Measurements from ENCODE around the gene LRRC59. TPM values are rescaled to one million over a fixed set of nuclear protein-coding genes. Genes with fewer than 3 reads are reported as not detected.
"Not testable (repeated sequence)": the region's sequence is repeated elsewhere in the genome, so short reads cannot be mapped to it uniquely, and the experiment has no call there.

Gene LRRC59
- total RNA-seq, 1 experiment from 2014 or later = 221 TPM

DNA sequence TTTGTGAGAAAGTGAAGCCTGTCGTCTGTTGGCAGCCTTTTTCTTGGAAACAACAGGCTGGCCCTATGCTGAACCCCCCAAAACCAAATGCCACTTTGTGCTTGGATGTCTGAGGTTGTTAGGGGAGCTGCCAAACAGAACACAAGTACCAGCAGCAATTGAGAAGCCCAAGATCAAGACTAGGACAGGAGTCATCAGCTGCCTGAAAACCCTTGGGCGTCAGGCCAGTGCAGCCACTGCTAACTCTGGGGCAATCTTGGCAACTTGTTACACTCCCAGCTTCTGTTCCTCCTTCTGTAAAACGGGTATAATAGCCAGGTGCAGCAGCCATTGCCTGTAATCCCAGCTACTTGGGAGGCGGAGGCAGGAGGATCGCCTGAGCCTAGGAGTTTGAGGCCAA lies 9.3 kb upstream of the LRRC59 start:
- Histone ChIP-seq H3K9ac (ENCODE audit: low read length) (no peak overlapping the region), H4K20me1 (ENCODE audit: insufficient read depth) (no peaks in the 10 kb centered on the region), H3K36me3 (ENCODE audit: control insufficient read depth in 1 of 2, insufficient read depth in 2 of 2, low read length in 2 of 2) (no peaks in the 10 kb centered on the region), H3K4me3 (replicated peaks in 1 of 2; ENCODE audit: low read depth in 1 of 2, low read length in 2 of 2) (no peak overlapping the region), H3K27me3 (ENCODE audit: insufficient read depth, low read length) (no peaks in the 10 kb centered on the region), H3K79me2 (ENCODE audit: insufficient read depth, low read length) (no peaks in the 10 kb centered on the region), H3K9me3 (ENCODE audit: control insufficient read depth in 1 of 2, insufficient read depth in 1 of 2, low read depth in 1 of 2, low read length in 2 of 2) (no peaks in the 10 kb centered on the region), H3K27ac (ENCODE audit: low read depth, low read length) (no peak overlapping the region), H3K4me1 (ENCODE audit: control insufficient read depth in 1 of 2, insufficient read depth in 2 of 2, low read length in 2 of 2) (no peaks in the 10 kb centered on the region), H3K4me2 (ENCODE audit: low read length) (no peak overlapping the region), H3K9me2 (ENCODE audit: insufficient read depth) (no peaks in the 10 kb centered on the region), H2AFZ (ENCODE audit: low read depth, low read length, poor library complexity, severe bottlenecking) (no peak overlapping the region)
- DNase-seq (ENCODE audit: low read depth, low spot score) (no peak), ATAC-seq (no peak)
- TF ChIP-seq JUND (IDR thresholded peaks at IDR 0.05) = no peak
- intact Hi-C loops (cut with micrococcal nuclease) = no loop called here
- ChIA-PET POLR2A (interaction anchor here (1.2 kb wide), 1 partner anchor 9 kb away, joined by 4 read pairs; the partner anchor contains the start of gene LRRC59), RAD21 (ENCODE audit: low non-redundant PET in 1 of 2, low total read pairs in 2 of 2, uncharacterized antibody in 2 of 2, unreplicated experiment in 2 of 2) (no interaction called here), CTCF (interaction anchor here (2.1 kb wide), 1 partner anchor 9 kb away, joined by 16 read pairs; the partner anchor contains the start of gene LRRC59)
- BruUV-seq (replicated peaks) = no TSS peak

DNA sequence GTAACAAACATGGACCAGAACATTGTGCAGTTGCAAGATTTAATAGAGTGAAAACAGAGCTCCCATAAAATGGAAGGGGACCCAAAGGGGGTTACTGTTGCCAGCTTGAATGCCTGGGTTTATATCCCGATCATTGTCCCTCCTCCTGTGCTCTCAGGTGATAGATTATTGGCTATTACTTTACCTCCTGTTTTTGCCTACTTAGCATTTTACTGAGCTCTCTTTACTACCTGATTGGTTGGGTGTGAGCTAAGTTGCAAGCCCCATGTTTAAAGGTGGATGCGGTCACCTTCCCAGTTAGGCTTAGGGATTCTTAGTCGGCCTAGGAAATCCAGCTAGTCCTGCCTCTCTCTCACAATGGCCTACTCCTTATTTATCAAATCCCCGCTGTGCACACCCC lies 8.0 kb upstream of the LRRC59 start:
- H3K4me2 ChIP-seq (ENCODE audit: low read length); H3K9ac ChIP-seq (ENCODE audit: low read length); H4K20me1 ChIP-seq (ENCODE audit: insufficient read depth); H3K4me3 ChIP-seq (replicated peaks in 1 of 2; ENCODE audit: low read depth in 1 of 2, low read length in 2 of 2); RAD21 ChIA-PET (ENCODE audit: low non-redundant PET in 1 of 2, low total read pairs in 2 of 2, uncharacterized antibody in 2 of 2, unreplicated experiment in 2 of 2); DNase-seq (ENCODE audit: low read depth, low spot score); H3K27me3 ChIP-seq (ENCODE audit: insufficient read depth, low read length); intact Hi-C loops (cut with micrococcal nuclease); BruUV-seq (replicated peaks); H3K27ac ChIP-seq (ENCODE audit: low read depth, low read length); H3K36me3 ChIP-seq (ENCODE audit: control insufficient read depth in 1 of 2, insufficient read depth in 2 of 2, low read length in 2 of 2); CTCF ChIA-PET; H3K9me3 ChIP-seq (ENCODE audit: control insufficient read depth in 1 of 2, insufficient read depth in 1 of 2, low read depth in 1 of 2, low read length in 2 of 2); H3K79me2 ChIP-seq (ENCODE audit: insufficient read depth, low read length); H2AFZ ChIP-seq (ENCODE audit: low read depth, low read length, poor library complexity, severe bottlenecking); POLR2A ChIA-PET; H3K4me1 ChIP-seq (ENCODE audit: control insufficient read depth in 1 of 2, insufficient read depth in 2 of 2, low read length in 2 of 2); H3K9me2 ChIP-seq (ENCODE audit: insufficient read depth); ATAC-seq: not testable (repeated sequence)

DNA sequence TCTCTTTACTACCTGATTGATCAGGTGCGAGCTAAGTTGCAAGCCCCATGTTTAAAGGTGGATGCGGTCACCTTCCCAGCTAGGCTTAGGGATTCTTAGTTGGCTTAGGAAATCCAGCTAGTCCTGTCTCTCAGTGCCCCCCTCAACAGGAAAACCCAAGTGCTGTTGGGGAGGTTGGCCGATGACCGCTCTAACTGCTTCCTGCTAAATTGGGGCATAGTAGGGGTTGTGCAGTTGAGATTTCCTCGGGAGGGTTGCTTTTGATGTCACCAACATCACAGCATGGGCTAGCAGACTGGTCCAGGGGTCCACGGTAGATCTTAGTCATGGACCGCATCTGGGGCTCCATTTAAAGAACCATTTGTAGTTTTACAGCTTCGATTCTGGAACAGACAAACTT lies 2.3 kb upstream of the LRRC59 start:
- H3K27me3 ChIP-seq (ENCODE audit: insufficient read depth, low read length); H3K4me3 ChIP-seq (replicated peaks in 1 of 2; ENCODE audit: low read depth in 1 of 2, low read length in 2 of 2); H3K4me2 ChIP-seq (ENCODE audit: low read length); H2AFZ ChIP-seq (ENCODE audit: low read depth, low read length, poor library complexity, severe bottlenecking); H3K9ac ChIP-seq (ENCODE audit: low read length); H3K27ac ChIP-seq (ENCODE audit: low read depth, low read length); H4K20me1 ChIP-seq (ENCODE audit: insufficient read depth); RAD21 ChIA-PET (ENCODE audit: low non-redundant PET in 1 of 2, low total read pairs in 2 of 2, uncharacterized antibody in 2 of 2, unreplicated experiment in 2 of 2); DNase-seq (ENCODE audit: low read depth, low spot score); CTCF ChIA-PET; BruUV-seq (replicated peaks); intact Hi-C loops (cut with micrococcal nuclease); H3K36me3 ChIP-seq (ENCODE audit: control insufficient read depth in 1 of 2, insufficient read depth in 2 of 2, low read length in 2 of 2); H3K9me3 ChIP-seq (ENCODE audit: control insufficient read depth in 1 of 2, insufficient read depth in 1 of 2, low read depth in 1 of 2, low read length in 2 of 2); ATAC-seq; H3K9me2 ChIP-seq (ENCODE audit: insufficient read depth): not testable (repeated sequence)
- Histone ChIP-seq H3K79me2 (ENCODE audit: insufficient read depth, low read length) (peaks cover 27% of the 10 kb centered on the region), H3K4me1 (ENCODE audit: control insufficient read depth in 1 of 2, insufficient read depth in 2 of 2, low read length in 2 of 2) (peaks cover 7 to 27% of the 10 kb centered on the region in 2 experiments)
- POLR2A ChIA-PET = interaction anchor here (1.4 kb wide), 1 partner anchor 27 kb away, joined by 3 read pairs; no protein-coding TSS in a partner anchor

DNA sequence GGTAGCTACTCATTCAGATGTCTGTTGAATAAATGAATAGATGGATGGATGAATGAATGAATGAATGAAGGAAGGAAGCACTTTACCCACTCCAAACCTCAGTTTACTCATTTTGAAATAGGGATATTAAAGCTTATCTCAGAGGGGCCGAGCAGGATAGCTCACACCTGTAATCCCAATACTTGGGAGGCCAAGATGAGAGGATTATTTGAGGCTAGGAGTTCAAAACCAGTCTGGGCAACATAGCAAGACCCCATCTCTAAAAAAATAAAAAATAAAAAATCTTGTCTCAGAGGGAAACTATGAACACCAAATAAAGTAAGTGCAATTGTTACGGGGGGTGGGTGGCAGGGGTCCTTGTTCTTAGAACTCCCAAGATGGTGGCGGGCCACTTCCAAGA lies 1.3 kb upstream of the LRRC59 start:
- H2AFZ ChIP-seq (ENCODE audit: low read depth, low read length, poor library complexity, severe bottlenecking) = peak overlapping the region; percentile 68
- H3K4me3 ChIP-seq (replicated peaks in 1 of 2; ENCODE audit: low read depth in 1 of 2, low read length in 2 of 2); H3K27me3 ChIP-seq (ENCODE audit: insufficient read depth, low read length); H3K27ac ChIP-seq (ENCODE audit: low read depth, low read length); H3K9me2 ChIP-seq (ENCODE audit: insufficient read depth); DNase-seq (ENCODE audit: low read depth, low spot score); RAD21 ChIA-PET (ENCODE audit: low non-redundant PET in 1 of 2, low total read pairs in 2 of 2, uncharacterized antibody in 2 of 2, unreplicated experiment in 2 of 2); intact Hi-C loops (cut with micrococcal nuclease); ATAC-seq; H3K9me3 ChIP-seq (ENCODE audit: control insufficient read depth in 1 of 2, insufficient read depth in 1 of 2, low read depth in 1 of 2, low read length in 2 of 2); H4K20me1 ChIP-seq (ENCODE audit: insufficient read depth); BruUV-seq (replicated peaks); H3K9ac ChIP-seq (ENCODE audit: low read length); H3K4me2 ChIP-seq (ENCODE audit: low read length): not testable (repeated sequence)
- peaks cover 15 to 18% of the 10 kb centered on the region in 2 experiments for H3K36me3 ChIP-seq (ENCODE audit: control insufficient read depth in 1 of 2, insufficient read depth in 2 of 2, low read length in 2 of 2)
- ChIA-PET CTCF (interaction anchor here (2.1 to 2.6 kb wide), 3 partner anchors 29 to 80 kb away, joined by 7 to 20 read pairs (median 15); partner anchors contain the start of genes ACSF2, RSAD1 and XYLT2), POLR2A (interaction anchor here (1.4 to 2.5 kb wide), 3 partner anchors 26 to 161 kb away, joined by 4 to 14 read pairs (median 12); partner anchors contain the start of genes ACSF2, EME1 and MRPL27)
- H3K4me1 ChIP-seq (ENCODE audit: control insufficient read depth in 1 of 2, insufficient read depth in 2 of 2, low read length in 2 of 2) = peaks cover 7 to 27% of the 10 kb centered on the region in 2 experiments
- peaks cover 37% of the 10 kb centered on the region for H3K79me2 ChIP-seq (ENCODE audit: insufficient read depth, low read length)
